Endothelial cell (in vitro differentiated cells): Measurements from ENCODE around the gene KCNMA1. TPM values are rescaled to one million over a fixed set of nuclear protein-coding genes. Genes with fewer than 3 reads are reported as not detected.

Source experiments
- DNase-seq: peaks from one replicate; pipeline ENCODE4 v3.0.0; 2021; ENCODE audit warnings: low spot score
- H3K27ac Mint-ChIP-seq: one replicate; pipeline ENCODE4 v1.8.0; 2021; ENCODE audit warnings: mixed read lengths, inconsistent platforms; ENCODE audit not compliant: unreplicated experiment
- H3K27me3 Mint-ChIP-seq: one replicate; pipeline ENCODE4 v1.8.0; 2021; ENCODE audit warnings: mild to moderate bottlenecking, moderate library complexity, mixed read lengths, inconsistent platforms; ENCODE audit not compliant: unreplicated experiment
- H3K36me3 Mint-ChIP-seq: one replicate; pipeline ENCODE4 v1.8.0; 2021; ENCODE audit warnings: mild to moderate bottlenecking, low read depth, mixed read lengths, inconsistent platforms; ENCODE audit not compliant: unreplicated experiment
- H3K4me1 Mint-ChIP-seq: one replicate; pipeline ENCODE4 v1.8.0; 2021; ENCODE audit warnings: mild to moderate bottlenecking, mixed read lengths, inconsistent platforms; ENCODE audit not compliant: unreplicated experiment
- H3K4me3 Mint-ChIP-seq: one replicate; pipeline ENCODE4 v1.8.0; 2021; ENCODE audit warnings: mild to moderate bottlenecking, mixed read lengths, inconsistent platforms; ENCODE audit not compliant: unreplicated experiment
- H3K9me3 Mint-ChIP-seq: one replicate; pipeline ENCODE4 v1.8.0; 2021; ENCODE audit warnings: mixed read lengths, inconsistent platforms; ENCODE audit not compliant: unreplicated experiment
- total RNA-seq: library from RNA; stranded (reverse); fragmentation: NEBNext Ultra II Directional; extraction: Animal tissue kit (Norgen Biotek cat#: 25700); gene quantifications from one replicate; pipeline ENCODE4 v1.2.1, GENCODE V29; 2021; ENCODE audit not compliant: unreplicated experiment
- TF ChIP-seq, protein P1 (sequence below): fragments of 200-600 bp; sonication (generic); IDR thresholded peaks from one replicate; pipeline ENCODE4 v1.5.0; 2021; ENCODE audit warnings: antibody characterized with exemption; ENCODE audit not compliant: unreplicated experiment

Gene KCNMA1
- total RNA-seq, 1 donor from 2014 or later, result 5.1 TPM

DNA sequence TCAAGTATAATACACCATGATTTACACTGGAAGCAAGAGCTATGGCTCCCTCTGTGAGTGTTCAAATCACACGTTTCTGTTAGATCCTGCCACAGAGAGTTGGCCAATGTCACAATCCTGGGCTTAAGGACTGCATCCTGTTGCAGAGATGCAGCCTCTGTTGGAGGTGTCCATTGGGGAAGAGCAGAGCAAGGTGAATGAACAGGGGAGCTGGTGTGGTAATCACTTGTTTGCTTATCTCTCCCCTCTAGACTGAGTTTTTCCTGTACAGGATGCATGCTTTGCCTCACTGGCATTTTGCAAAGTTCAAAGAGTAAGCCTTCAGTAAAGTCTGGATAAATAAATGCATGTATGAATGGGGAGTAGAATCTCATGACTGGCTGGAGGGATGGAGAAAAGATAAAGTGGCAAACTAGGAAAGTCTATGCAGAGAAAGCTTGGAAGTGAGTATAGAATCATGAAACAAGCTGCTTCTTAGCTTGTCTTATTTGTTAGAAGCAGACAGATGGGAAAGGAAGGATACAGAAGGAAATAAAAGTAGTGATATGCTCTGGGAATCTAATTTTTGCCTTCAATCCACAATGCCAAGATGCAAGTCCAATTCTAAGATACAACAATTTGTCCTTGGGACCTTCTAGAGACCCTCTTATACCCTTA lies 605.9 kb downstream of the KCNMA1 start:
- H3K4me3 Mint-ChIP-seq, result no peak overlapping the region
- H3K36me3 Mint-ChIP-seq, result no peaks in the 10 kb centered on the region
- TF ChIP-seq, protein P1, sequence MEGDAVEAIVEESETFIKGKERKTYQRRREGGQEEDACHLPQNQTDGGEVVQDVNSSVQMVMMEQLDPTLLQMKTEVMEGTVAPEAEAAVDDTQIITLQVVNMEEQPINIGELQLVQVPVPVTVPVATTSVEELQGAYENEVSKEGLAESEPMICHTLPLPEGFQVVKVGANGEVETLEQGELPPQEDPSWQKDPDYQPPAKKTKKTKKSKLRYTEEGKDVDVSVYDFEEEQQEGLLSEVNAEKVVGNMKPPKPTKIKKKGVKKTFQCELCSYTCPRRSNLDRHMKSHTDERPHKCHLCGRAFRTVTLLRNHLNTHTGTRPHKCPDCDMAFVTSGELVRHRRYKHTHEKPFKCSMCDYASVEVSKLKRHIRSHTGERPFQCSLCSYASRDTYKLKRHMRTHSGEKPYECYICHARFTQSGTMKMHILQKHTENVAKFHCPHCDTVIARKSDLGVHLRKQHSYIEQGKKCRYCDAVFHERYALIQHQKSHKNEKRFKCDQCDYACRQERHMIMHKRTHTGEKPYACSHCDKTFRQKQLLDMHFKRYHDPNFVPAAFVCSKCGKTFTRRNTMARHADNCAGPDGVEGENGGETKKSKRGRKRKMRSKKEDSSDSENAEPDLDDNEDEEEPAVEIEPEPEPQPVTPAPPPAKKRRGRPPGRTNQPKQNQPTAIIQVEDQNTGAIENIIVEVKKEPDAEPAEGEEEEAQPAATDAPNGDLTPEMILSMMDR, result no peak
- H3K27me3 Mint-ChIP-seq, result no peaks in the 10 kb centered on the region
- DNase-seq, result no peak
- H3K27ac Mint-ChIP-seq, result no peak overlapping the region
- H3K4me1 Mint-ChIP-seq, result peaks cover 35% of the 10 kb centered on the region
- H3K9me3 Mint-ChIP-seq, result no peaks in the 10 kb centered on the region

DNA sequence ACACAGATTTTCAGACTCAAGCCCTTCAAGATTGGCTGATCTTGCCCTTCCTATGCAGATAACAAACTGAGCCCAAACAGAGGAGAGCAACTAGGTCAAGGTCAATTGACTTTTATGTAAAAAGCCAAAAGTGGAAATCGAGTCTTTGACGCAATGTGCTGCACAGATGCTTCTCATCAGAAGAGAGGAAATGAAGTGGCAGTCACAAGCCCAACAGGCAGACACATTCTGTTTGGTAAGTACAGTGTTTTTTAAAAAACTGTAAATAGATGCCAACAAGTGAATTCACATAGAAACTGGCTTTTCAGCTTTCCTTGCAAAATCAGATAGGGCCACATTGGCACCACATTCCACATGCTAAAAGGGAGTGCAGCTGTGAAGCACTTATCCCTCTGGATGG lies 606.6 kb downstream of the KCNMA1 start:
- Mint-ChIP-seq H3K27me3 (no peaks in the 10 kb centered on the region), H3K36me3 (no peaks in the 10 kb centered on the region), H3K4me3 (no peak overlapping the region), H3K9me3 (no peaks in the 10 kb centered on the region), H3K4me1 (peaks cover 30% of the 10 kb centered on the region), H3K27ac (no peak overlapping the region)
- TF ChIP-seq, protein P1, result no peak
- no peak for DNase-seq

DNA sequence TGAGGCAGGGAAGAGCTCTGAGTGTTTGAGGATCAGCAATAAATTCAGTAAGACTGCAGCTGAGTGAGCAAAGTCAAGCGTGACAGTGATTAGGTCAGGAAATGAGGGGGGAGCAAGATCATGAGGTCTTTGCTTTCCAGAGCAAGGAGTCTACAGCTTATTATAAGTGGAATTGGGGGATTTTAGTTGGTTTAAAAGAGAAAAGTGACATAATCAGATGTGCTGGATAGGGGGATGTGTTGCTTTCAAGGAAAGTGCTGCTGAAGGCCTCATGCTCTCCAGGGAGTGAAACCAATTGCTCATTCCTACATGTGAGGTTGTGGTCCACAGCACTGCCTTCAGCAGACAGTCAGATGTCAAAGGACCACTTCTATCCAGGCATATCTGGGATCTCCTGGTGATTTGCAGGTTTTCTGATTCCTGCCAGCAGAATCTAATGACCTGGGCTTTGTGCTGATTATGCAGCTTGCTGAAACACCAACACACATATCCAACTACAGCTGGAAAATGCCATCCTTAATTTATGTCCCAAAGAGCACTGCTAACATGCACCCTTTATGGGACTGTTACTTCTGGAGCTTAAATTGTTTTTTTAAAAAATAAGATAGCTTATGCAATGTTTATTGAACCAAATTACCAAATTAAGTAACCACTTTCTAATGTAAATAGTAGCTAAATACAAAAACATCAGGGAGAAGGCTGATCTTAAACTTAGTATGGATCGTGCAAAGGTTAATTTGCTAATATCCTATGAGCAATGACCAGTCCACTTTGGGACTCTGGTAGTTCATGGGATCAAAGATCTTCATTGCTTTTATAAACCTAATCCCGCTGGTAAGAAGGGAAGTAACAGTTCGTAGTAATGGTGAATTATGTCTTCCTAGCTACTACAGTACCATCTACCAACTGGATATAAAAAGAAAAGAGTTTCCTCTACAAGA lies 607.6 kb downstream of the KCNMA1 start:
- Mint-ChIP-seq H3K9me3 (no peaks in the 10 kb centered on the region), H3K36me3 (no peaks in the 10 kb centered on the region), H3K27ac (no peak overlapping the region), H3K4me1 (peaks cover 27% of the 10 kb centered on the region), H3K4me3 (no peak overlapping the region), H3K27me3 (no peaks in the 10 kb centered on the region)
- no peak for DNase-seq
- TF ChIP-seq, protein P1, result no peak

DNA sequence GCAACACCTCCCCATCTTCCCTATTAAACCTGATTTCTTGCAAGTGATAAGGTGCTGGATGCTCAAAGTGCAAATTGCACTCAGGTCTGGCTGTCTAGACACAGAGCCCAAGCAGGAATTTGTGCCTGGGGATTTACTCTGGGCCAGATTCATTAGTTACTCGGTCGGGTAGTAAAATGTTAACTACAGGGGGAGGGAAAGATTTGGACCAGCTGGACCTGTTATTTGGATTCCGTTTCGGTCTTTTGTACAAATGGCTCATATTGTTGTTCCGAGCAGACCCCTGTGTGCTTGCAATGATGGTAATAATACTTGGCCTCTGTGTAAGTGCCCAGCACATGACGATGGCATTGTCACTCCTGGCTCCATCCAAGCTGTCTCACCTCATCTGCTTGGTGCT lies 609.6 kb downstream of the KCNMA1 start:
- DNase-seq, result no peak
- TF ChIP-seq, protein P1, result no peak
- H3K27me3 Mint-ChIP-seq, result no peaks in the 10 kb centered on the region
- H3K36me3 Mint-ChIP-seq, result no peaks in the 10 kb centered on the region
- no peaks in the 10 kb centered on the region for H3K9me3 Mint-ChIP-seq
- no peak overlapping the region for H3K27ac Mint-ChIP-seq
- no peak overlapping the region for H3K4me3 Mint-ChIP-seq
- peaks cover 27% of the 10 kb centered on the region for H3K4me1 Mint-ChIP-seq

DNA sequence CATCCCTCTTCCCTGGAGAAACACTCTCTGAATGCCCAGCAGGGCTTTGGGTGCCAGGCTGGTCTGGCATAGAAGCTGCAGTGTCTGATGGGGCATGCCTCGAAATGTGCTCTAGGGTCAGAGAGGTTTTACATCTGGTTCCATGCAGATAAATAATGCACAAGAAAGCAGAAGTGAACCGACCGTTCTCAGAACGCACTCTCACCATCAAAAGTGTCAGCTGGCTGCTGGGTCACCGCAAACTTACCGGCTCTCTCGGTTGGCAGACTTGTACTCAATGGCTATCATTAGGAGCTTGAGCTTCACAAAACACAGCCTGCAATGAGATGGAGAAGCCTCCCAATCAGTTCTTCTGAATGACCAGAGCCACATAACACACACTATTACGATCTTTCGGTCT lies 610.0 kb downstream of the KCNMA1 start:
- H3K27me3 Mint-ChIP-seq, result no peaks in the 10 kb centered on the region
- no peak overlapping the region for H3K4me3 Mint-ChIP-seq
- no peak for DNase-seq
- H3K27ac Mint-ChIP-seq, result no peak overlapping the region
- H3K9me3 Mint-ChIP-seq, result no peaks in the 10 kb centered on the region
- H3K36me3 Mint-ChIP-seq, result no peaks in the 10 kb centered on the region
- H3K4me1 Mint-ChIP-seq, result peaks cover 23% of the 10 kb centered on the region
- TF ChIP-seq, protein P1, result no peak
